ENCODE measurements around the gene CLPTM1L.

The CLPTM1L gene, protein sequence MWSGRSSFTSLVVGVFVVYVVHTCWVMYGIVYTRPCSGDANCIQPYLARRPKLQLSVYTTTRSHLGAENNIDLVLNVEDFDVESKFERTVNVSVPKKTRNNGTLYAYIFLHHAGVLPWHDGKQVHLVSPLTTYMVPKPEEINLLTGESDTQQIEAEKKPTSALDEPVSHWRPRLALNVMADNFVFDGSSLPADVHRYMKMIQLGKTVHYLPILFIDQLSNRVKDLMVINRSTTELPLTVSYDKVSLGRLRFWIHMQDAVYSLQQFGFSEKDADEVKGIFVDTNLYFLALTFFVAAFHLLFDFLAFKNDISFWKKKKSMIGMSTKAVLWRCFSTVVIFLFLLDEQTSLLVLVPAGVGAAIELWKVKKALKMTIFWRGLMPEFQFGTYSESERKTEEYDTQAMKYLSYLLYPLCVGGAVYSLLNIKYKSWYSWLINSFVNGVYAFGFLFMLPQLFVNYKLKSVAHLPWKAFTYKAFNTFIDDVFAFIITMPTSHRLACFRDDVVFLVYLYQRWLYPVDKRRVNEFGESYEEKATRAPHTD

DNA sequence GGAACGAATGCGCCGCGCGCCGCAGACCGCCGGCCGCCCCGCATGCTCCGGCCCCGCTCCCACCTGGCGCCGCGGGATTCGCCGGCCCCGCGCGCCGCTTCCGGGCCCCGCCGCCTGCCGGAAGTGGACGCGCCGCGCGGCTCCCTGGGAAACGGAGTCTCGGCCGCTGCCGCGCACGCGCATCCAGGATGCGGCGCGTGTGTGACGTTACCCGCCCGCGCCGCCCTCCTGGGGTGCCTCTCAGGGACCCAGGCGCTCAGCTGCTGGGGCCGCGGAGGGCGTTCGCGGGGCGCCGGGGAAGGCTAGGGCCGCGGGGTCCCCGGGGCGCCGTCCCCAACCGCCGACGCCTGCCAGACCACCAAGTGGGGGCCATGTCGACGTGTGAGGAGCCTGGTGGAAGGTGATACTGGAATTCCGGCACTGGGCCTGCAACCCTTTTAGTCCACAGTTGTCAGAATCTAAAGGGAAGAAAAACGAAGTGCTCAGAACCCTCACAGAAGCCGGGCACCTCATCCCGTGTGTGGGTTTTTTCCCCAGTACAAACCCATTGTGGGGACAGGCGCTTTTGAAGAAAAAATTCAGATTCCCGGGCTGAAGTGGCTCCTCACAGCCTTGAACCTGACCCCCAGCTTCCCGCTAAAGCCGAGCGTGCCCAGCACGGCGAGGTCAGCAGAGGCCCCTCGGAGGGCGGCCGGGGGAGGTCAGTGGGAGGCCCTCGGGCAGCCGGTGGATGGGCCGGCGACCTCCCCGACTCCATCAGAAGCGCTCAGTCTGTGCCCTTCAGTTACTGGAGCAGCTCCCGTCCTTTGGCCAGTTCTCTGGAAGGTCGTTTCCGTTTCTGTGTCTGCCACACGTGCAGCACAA, at the start of gene CLPTM1L:
CLPTM1L (minus strand) TSS at position 125 of the 864 bp plus-strand sequence. CDS start 258 bp downstream, outside the sequence.
- no peak for FAIRE-seq

DNA sequence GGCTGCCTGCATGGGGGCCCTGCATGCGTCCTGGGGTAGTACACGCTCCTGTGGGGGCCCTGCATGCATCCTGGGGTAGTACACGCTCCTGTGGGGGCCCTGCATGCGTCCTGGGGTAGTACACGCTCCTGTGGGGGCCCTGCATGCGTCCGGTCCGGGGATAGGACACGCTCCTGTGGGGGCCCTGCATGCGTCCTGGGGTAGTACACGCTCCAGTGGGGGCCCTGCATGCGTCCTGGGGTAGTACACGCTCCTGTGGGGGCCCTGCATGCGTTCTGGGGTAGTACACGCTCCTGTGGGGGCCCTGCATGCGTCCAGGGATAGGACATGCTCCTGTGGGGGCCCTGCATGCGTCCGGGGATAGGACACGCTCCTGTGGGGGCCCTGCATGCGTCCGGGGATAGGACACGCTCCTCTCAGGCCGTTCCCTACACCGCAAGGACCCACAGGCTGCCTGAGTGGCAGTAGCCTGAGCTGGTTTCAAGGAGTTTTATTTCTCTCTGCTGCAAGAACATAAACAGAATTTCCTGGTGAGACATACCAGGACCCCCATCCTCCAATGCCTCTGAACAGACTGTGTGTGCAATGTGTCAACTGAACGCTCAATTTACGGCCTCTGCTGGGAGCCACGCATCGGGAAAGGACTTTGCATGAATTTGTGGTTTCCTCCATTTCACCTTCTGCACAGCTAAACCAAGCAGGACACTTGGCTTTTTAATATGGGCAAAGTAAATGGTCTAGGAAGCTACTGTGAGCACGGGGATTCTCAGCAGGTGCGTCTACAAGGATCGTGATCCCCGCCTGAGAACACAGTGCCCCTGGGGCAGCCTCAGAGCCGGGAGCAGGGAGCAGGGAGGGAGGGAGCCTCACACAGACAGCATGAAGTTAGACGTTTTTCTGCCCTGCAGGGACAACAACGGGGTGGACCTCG, 48.9 kb upstream of the CLPTM1L start:
- FAIRE-seq = no peak

GRCh38 chr5:1392801-1393565, 48.1 kb upstream of the CLPTM1L start:
- FAIRE-seq = no peak

DNA sequence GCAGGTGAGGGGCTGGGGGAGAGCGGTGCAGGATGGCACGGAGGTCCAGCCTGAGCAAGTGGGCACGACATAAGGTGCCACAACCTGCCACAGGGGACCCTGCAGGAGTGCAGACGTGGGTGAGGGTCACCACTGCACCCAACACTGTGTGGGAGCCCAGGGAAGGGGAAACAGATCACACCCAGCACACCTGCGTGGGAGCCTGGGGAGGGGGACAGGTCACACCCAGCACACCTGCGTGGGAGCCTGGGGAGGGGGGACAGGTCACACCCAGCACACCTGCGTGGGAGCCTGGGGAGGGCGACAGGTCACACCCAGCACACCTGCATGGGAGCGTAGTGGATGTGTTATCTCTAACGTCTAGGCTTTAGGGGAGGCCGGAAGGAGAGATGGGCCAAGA, 47.4 kb upstream of the CLPTM1L start:
- FAIRE-seq = no peak

- no peak for FAIRE-seq
Measured at GRCh38 chr5:1391691-1392090, 46.8 kb upstream of the CLPTM1L start.

GRCh38 chr5:1390861-1391600, 46.1 kb upstream of the CLPTM1L start:
- no peak for FAIRE-seq

DNA sequence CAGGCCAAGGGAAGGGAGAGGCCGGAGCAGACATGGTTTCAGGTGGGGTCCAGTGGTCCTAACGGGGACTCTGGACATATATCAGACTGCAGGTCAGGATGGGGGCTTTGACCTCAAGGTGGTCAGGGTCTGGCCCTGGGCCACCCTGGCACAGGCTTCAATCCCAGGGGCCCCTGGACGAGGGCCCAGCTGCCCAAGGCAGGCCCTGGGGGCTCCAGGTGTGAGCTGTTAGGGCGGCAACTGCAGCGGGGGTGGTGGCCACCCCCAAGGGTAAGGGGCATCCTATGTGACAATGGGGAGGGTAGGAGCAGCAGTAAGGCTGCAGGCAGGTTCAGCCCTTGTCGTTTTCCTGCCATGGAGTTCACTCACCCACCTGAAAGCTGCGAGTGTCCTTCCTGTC, 45.4 kb upstream of the CLPTM1L start:
- no peak for FAIRE-seq

- no peak for FAIRE-seq
Measured at GRCh38 chr5:1388383-1388967, 43.6 kb upstream of the CLPTM1L start.

DNA sequence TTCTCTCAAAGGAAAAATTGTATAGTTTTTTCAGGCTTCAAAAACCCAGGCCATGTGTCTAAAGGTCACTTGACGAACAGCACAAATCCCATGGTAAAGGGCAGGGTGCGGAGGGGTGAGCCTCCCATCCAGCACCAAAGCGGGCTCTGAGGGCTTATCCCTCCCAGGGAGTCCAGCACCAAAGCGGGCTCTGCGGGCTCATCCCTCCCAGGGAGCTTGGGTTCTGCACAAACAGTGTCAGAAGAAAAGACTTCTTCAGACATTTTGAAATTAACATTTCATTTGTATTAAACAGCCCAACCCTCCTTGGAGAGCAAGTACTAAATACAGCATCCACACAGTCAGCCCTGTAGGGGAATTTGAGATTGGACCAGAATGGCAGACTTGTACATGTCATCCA, 43.0 kb upstream of the CLPTM1L start:
- FAIRE-seq = no peak

- FAIRE-seq = no peak
Measured at GRCh38 chr5:1387059-1387755, 42.3 kb upstream of the CLPTM1L start.

GRCh38 chr5:1386274-1386717, 41.4 kb upstream of the CLPTM1L start:
- no peak for FAIRE-seq

DNA sequence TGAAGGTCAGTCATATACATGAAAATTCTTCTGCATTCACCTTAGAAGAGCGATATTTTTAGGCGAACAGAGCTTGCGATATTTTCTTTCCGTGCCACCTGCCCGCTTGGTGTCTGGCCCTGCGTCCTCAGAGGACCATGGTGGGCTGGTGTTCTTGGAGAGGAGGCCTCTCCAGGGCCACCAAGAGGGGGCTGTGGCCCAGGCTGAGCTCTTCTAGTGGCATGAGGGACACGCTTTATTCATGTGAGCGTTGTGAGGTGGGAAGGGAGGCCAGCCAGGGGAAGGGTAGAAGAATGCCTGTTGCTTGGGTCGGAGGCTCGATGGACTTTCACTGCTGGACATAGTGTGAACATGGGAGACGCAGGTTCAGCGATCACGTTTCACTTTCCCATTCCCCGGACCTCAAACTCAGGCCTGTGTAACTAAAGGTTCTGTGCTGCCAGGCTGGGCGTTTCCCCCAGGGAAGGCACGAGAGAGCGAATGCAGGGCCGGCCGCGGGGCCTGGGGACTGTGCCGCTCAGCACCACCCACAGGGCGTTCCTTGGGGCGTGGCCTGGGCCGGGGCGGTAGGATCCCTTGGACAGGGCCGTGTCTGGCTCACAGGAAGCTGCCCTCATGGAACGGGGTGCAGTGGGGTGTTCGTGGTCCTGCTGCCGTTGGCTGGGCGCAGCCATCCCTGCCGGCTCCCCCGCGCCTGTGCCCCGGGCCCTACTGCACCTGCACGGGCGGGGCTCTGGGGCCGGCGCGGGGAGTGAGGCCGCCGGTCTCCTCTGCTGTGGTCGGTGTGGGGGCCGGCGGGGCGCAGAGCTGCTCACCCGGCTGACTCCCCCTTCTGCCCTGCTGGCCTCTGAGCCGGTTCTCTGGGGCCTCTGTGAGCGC, 40.7 kb upstream of the CLPTM1L start:
- FAIRE-seq = no peak

DNA sequence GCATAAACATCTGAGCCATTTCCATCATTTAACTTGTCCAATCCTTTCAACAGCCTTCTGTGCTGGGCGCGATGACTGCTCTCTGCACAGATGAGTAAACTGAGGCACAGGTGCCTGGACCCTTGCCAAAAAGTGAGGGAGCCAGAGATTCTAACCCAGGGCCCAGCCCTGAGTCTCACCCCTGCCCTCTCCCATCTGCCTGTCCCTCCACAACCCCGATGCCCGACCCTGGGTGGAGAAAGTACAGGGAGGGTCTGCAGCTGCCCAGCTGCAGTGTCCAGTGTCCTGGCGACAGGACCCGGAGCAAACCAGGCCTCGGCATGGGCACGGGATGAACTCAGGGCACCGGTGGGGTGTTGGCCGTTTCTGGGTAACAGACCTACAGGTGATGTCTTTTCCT, 39.6 kb upstream of the CLPTM1L start:
- FAIRE-seq = no peak

- no peak for FAIRE-seq
Measured at GRCh38 chr5:1383886-1384401, 39.0 kb upstream of the CLPTM1L start.

DNA sequence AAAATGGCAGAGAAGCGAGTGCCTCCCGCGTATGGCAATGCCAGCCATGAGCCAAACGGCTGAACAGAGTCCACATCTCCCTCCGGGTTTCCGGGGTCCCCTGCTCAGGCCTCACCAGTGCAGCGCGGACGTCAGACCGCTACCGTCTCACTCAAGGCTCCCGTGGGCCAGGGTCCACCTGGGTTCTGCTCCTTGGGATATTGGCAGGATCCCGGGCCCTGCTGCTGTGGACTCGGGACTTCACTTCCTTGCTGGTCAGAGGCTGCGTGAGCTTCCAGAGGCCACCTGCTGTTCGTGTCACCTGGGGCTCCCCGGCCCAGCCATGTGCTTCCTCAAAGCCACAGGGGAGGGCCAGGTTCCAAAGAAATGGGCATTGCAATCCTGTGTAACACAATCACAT, 38.4 kb upstream of the CLPTM1L start:
- FAIRE-seq = no peak

GRCh38 chr5:1382248-1382700, 37.4 kb upstream of the CLPTM1L start:
- FAIRE-seq = no peak

DNA sequence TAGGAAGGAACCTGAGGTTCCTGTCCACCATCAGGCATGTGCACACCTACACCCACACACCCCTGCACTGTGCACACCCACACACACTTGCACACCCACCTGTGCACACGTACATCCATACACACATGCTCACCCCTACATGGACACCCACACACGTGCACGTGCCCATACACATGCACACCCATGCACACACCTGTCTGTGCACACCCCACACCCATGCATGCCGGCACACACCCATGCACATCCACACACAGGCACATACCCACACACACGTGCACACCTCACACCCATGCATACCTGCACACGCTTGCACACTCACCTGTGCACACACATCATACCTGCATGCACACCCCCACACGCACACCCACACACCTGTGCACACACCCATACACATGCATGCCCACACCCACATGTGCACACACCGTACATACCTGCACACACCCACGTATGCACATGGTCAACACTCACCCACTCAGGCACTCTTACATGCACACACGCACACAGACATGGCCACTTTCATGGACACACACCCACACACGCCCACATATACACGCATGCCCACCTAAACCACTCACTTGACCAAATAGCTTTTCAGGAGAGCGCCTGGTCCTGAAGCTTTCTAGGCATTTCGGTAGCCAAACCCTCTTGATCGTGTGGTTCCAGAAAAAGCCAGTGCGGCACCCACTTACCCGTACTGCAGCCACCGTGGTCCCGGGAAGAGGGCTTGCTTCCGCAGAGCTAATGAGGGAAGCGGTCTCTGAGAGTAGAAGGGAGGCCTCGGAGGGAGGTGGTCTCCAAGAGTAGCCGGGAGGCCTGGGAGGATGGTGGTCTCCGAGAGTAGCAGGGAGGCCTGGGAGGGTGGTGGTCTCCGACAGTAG, 36.7 kb upstream of the CLPTM1L start:
- no peak for FAIRE-seq
